GM12878 (cell line): ENCODE results near the gene GPR137B. TPM values are rescaled to one million over a fixed set of nuclear protein-coding genes. Genes with fewer than 3 reads are reported as not detected.

Source experiments
- ATF7 ChIP-seq: fragments of 450-650 bp; IDR thresholded peaks from 2 replicates; pipeline ENCODE4 v1.6.1; 2016; ENCODE audit warnings: low read depth, mild to moderate bottlenecking
- CBFB ChIP-seq: IDR thresholded peaks from 2 replicates; pipeline ENCODE4 v1.6.1; 2016; ENCODE audit warnings: antibody characterized with exemption, low read depth
- CBX5 ChIP-seq: sonication (generic); IDR thresholded peaks from 2 replicates; pipeline ENCODE4 v1.6.1; 2016; ENCODE audit warnings: low read depth, moderate library complexity, mild to moderate bottlenecking, inconsistent platforms
- DPF2 ChIP-seq: fragments of 450-650 bp; IDR thresholded peaks from 2 replicates; pipeline ENCODE4 v1.6.1; 2017; ENCODE audit warnings: mild to moderate bottlenecking
- EED ChIP-seq: sonication (generic); IDR thresholded peaks from 2 replicates; pipeline ENCODE4 v1.6.1; 2016; ENCODE audit warnings: antibody characterized with exemption, low read depth
- ELK1 ChIP-seq: IDR thresholded peaks from 2 replicates; pipeline ENCODE4 v1.6.1; 2012; ENCODE audit warnings: low read depth, low read length, improper control_type of control experiment
- ETV6 ChIP-seq, 2 experiments: fragments of 450-650 bp in 1 of 2; IDR thresholded peaks in 1 of 2; conservative IDR thresholded peaks in 1 of 2; 2 replicates each; pipeline ENCODE4 v1.6.1; 2014; ENCODE audit warnings: antibody characterized with exemption in 1 of 2, borderline replicate concordance in 1 of 2, low read depth in 1 of 2, mild to moderate bottlenecking in 1 of 2, moderate library complexity in 1 of 2
- HDAC2 ChIP-seq: fragments of 200-600 bp; sonication (generic); IDR thresholded peaks from 2 replicates; pipeline ENCODE4 v1.6.1; 2017
- HDGF ChIP-seq: fragments of 450-650 bp; IDR thresholded peaks from 2 replicates; pipeline ENCODE4 v1.6.1; 2016; ENCODE audit warnings: antibody characterized with exemption
- IRF3 ChIP-seq: fragments of 450-650 bp; IDR thresholded peaks from 2 replicates; pipeline ENCODE4 v1.6.1; 2014; ENCODE audit warnings: mild to moderate bottlenecking
- JUNB ChIP-seq: IDR thresholded peaks from 2 replicates; pipeline ENCODE4 v1.6.1; 2016; ENCODE audit warnings: antibody characterized with exemption, mild to moderate bottlenecking
- MYB ChIP-seq: fragments of 150-350 bp; IDR thresholded peaks from 2 replicates; pipeline ENCODE4 v1.6.1; 2014; ENCODE audit warnings: mild to moderate bottlenecking, low read depth, low read length, borderline replicate concordance
- POLR2A ChIP-seq: IDR thresholded peaks from 2 replicates; pipeline ENCODE4 v1.6.1; 2011; ENCODE audit warnings: low read depth, mild to moderate bottlenecking, low read length
- POLR2AphosphoS2 ChIP-seq: IDR thresholded peaks from 2 replicates; pipeline ENCODE4 v1.6.1; 2011; ENCODE audit warnings: low read depth, mild to moderate bottlenecking, low read length, improper control_type of control experiment, moderate library complexity
- RBBP5 ChIP-seq: fragments of 200-600 bp; sonication (generic); conservative IDR thresholded peaks from 2 replicates; pipeline ENCODE4 v1.6.1; 2016
- RELB ChIP-seq: fragments of 450-650 bp; IDR thresholded peaks from 2 replicates; pipeline ENCODE4 v1.6.1; 2017; ENCODE audit warnings: low read depth, mild to moderate bottlenecking, moderate library complexity
- SIX5 ChIP-seq: IDR thresholded peaks from 2 replicates; pipeline ENCODE4 v1.6.1; 2011; ENCODE audit warnings: mild to moderate bottlenecking, low read depth, low read length, moderate library complexity; ENCODE audit not compliant: severe bottlenecking
- SREBF1 ChIP-seq: IDR thresholded peaks from 2 replicates; pipeline ENCODE4 v1.6.1; 2012; ENCODE audit warnings: mild to moderate bottlenecking, low read length
- SRF ChIP-seq, 2 experiments: IDR thresholded peaks; 2 replicates each; pipeline ENCODE4 v1.6.1; 2011; ENCODE audit warnings: low read depth in 2 of 2, low read length in 2 of 2, mild to moderate bottlenecking in 1 of 2, moderate library complexity in 1 of 2
- SUPT20H ChIP-seq: IDR thresholded peaks from 2 replicates; pipeline ENCODE4 v1.6.1; 2011; ENCODE audit warnings: low read depth, mild to moderate bottlenecking, low read length, moderate library complexity, borderline replicate concordance; ENCODE audit not compliant: control insufficient read depth
- TCF12 ChIP-seq: IDR thresholded peaks from 2 replicates; pipeline ENCODE4 v1.6.1; 2011; ENCODE audit warnings: low read depth, mild to moderate bottlenecking, low read length
- ZNF274 ChIP-seq: IDR thresholded peaks from one replicate; pipeline ENCODE4 v1.8.0; 2011; ENCODE audit not compliant: insufficient read length, insufficient read depth
- polyA plus RNA-seq, 11 experiments: library from polyadenylated mRNA; depleted of rRNA in 4 of 11; unstranded in 6 of 11; stranded (reverse) in 5 of 11; fragments of >200 nt; fragmentation: Nextera tagmentation in 4 of 11; fragmentation: Illumina TruSeq in 1 of 11; extraction: Ambion mirVana in 4 of 11; extraction: Trizol in 1 of 11; gene quantifications; 1 replicate in 1 of 11; 2 replicates in 10 of 11; pipeline versions ENCODE4 v1.2.1 to v1.2.3, GENCODE V29; 2011 to 2016; ENCODE audit warnings: inconsistent platforms in 2 of 11, missing spikeins in 2 of 11, low read depth in 1 of 11
- total RNA-seq, 4 experiments: library from RNA; depleted of rRNA in 3 of 4; stranded (reverse); fragments of >200 nt in 3 of 4; fragmentation: Illumina TruSeq in 1 of 4; extraction: Trizol in 1 of 4; gene quantifications; 2 replicates each; pipeline versions ENCODE4 v1.2.1 to v1.2.3, GENCODE V29; 2013 to 2021
- TF ChIP-seq, protein P1 (sequence below): fragments of 450-650 bp; formaldehyde crosslinking; IDR thresholded peaks from 2 replicates; pipeline ENCODE4 v1.4.0; 2022; ENCODE audit warnings: mild to moderate bottlenecking, moderate library complexity
- TF ChIP-seq, protein P2 (sequence below): fragments of 450-650 bp; IDR thresholded peaks from 2 replicates; pipeline ENCODE4 v1.6.1; 2016; ENCODE audit warnings: mild to moderate bottlenecking

Gene GPR137B
- total and polyA plus RNA-seq, 10 of the 15 experiments (the other 5 are each of a cell fraction or from before 2014, with no cell fraction given) = 5.4 to 20.8 (median 12.5) TPM

GRCh38 chr1:236120721-236121153 lies 21.6 kb upstream of the GPR137B start (continued):
- TF ChIP-seq ELK1 = no peak
- TF ChIP-seq RELB = peak; percentile 40; the same call in 1 of the 2 replicates
- TF ChIP-seq SRF (IDR thresholded peaks at IDR 0.05; ENCODE audit: low read depth in 2 of 2, low read length in 2 of 2) = no peak
- no peak for TF ChIP-seq SIX5
- peak; percentile 86 for TF ChIP-seq EED
- peak; percentile 51; the same call in 1 of the 2 replicates for TF ChIP-seq DPF2
- no peak for TF ChIP-seq CBX5
- no peak for TF ChIP-seq HDAC2
- no peak for TF ChIP-seq MYB
- no peak for TF ChIP-seq POLR2A
- TF ChIP-seq IRF3 = no peak
- no peak for TF ChIP-seq RBBP5
- TF ChIP-seq ETV6 (conservative IDR thresholded peaks at IDR 0.05 in 1 of 2, IDR thresholded peaks at IDR 0.05 in 1 of 2; ENCODE audit: borderline replicate concordance in 1 of 2, low read depth in 1 of 2) = peak in 1 of 2 experiments; percentile 98; a peak in 2 of 4 replicates
- TF ChIP-seq, protein P1, sequence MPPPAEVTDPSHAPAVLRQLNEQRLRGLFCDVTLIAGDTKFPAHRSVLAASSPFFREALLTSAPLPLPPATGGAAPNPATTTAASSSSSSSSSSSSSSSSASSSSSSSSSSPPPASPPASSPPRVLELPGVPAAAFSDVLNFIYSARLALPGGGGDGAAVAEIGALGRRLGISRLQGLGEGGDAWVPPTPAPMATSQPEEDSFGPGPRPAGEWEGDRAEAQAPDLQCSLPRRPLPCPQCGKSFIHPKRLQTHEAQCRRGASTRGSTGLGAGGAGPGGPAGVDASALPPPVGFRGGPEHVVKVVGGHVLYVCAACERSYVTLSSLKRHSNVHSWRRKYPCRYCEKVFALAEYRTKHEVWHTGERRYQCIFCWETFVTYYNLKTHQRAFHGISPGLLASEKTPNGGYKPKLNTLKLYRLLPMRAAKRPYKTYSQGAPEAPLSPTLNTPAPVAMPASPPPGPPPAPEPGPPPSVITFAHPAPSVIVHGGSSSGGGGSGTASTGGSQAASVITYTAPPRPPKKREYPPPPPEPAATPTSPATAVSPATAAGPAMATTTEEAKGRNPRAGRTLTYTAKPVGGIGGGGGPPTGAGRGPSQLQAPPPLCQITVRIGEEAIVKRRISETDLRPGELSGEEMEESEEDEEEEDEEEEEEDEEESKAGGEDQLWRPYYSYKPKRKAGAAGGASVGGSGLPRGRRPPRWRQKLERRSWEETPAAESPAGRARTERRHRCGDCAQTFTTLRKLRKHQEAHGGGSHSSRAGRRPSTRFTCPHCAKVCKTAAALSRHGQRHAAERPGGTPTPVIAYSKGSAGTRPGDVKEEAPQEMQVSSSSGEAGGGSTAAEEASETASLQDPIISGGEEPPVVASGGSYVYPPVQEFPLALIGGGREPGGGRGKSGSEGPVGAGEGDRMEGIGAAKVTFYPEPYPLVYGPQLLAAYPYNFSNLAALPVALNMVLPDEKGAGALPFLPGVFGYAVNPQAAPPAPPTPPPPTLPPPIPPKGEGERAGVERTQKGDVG (CRISPR knock-in tag) = no peak
- TF ChIP-seq SREBF1 = no peak
- TF ChIP-seq, protein P2, sequence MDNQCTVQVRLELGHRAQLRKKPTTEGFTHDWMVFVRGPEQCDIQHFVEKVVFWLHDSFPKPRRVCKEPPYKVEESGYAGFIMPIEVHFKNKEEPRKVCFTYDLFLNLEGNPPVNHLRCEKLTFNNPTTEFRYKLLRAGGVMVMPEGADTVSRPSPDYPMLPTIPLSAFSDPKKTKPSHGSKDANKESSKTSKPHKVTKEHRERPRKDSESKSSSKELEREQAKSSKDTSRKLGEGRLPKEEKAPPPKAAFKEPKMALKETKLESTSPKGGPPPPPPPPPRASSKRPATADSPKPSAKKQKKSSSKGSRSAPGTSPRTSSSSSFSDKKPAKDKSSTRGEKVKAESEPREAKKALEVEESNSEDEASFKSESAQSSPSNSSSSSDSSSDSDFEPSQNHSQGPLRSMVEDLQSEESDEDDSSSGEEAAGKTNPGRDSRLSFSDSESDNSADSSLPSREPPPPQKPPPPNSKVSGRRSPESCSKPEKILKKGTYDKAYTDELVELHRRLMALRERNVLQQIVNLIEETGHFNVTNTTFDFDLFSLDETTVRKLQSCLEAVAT = peak; percentile 62; the same call in 1 of the 2 replicates
- TF ChIP-seq JUNB = peak; percentile 87
- TF ChIP-seq HDGF = peak; percentile 67; the same call in 1 of the 2 replicates
- TF ChIP-seq SUPT20H = no peak
- TF ChIP-seq CBFB = 0 out of 2 replicates have a peak, but pooled peaks have one; percentile 27
- no peak for TF ChIP-seq POLR2AphosphoS2
- TF ChIP-seq ATF7 = peak; percentile 56
- no peak for TF ChIP-seq ZNF274
- TF ChIP-seq TCF12 = no peak
